Erythroblast (primary cell): ENCODE results near the gene SLC25A22.

Experiments used
- GATA1 ChIP-seq: IDR thresholded peaks from 2 replicates; pipeline ENCODE4 v1.6.1; 2011; ENCODE audit warnings: low read depth, mild to moderate bottlenecking, control low read depth, low read length, moderate library complexity
- POLR2A ChIP-seq: IDR thresholded peaks from 2 replicates; pipeline ENCODE4 v1.6.1; 2011; ENCODE audit warnings: mild to moderate bottlenecking, low read length

- TF ChIP-seq POLR2A (no peak), GATA1 (no peak)
Observed at GRCh38 chr11:801097-801780, 3.2 kb upstream of the SLC25A22 start.
